Left renal cortex interstitium (tissue), 4 donors: Measurements from ENCODE around the gene ZCCHC24. TPM values are rescaled to one million over a fixed set of nuclear protein-coding genes. Genes with fewer than 3 reads are reported as not detected.

Experiments used
- DNase-seq, 4 donors: peaks; one replicate each; pipeline ENCODE4 v3.0.0-alpha.2; 2013; ENCODE audit warnings: low read depth in 4 of 4, low spot score in 2 of 4, missing footprints in 1 of 4
- polyA plus RNA-seq, 4 donors: library from polyadenylated mRNA; unstranded; fragments of 120-200 nt; gene quantifications; one replicate each; pipeline ENCODE4 v1.2.1, GENCODE V29; 2013; ENCODE audit not compliant: insufficient read length in 4 of 4

Gene ZCCHC24
- polyA plus RNA-seq, 4 donors: 20.1 to 31.4 (median 25.6) TPM

GRCh38 chr10:79376751-79377556 is 68.5 kb downstream of the ZCCHC24 start:
- no peak for DNase-seq

DNA sequence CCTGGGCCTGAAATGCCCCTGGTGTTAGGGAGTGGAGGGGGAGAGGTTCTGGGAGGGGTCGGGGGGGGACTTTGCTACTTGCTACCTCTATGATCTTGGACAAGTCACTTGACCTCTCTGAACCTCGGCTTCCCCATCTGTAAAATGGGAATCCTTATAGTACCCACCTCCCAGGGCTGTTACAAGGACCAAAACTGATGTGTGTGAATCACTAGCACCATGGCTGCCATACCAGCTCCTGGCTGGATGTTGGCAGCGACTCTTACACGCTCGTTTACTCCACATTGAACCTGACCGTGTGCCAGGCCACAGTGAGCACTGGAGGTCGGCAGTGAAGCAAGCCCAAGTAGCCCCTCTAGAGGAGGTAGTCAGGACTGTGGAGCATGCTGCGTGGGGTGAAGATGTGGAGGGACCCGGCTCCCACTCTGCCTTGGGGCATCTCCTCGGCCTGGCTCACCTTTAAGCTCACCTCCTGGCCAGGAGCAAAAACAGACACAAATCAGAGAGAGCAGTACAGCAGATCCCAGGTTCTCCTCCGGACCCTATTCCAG is 69.3 kb downstream of the ZCCHC24 start:
- DNase-seq: no peak

DNA sequence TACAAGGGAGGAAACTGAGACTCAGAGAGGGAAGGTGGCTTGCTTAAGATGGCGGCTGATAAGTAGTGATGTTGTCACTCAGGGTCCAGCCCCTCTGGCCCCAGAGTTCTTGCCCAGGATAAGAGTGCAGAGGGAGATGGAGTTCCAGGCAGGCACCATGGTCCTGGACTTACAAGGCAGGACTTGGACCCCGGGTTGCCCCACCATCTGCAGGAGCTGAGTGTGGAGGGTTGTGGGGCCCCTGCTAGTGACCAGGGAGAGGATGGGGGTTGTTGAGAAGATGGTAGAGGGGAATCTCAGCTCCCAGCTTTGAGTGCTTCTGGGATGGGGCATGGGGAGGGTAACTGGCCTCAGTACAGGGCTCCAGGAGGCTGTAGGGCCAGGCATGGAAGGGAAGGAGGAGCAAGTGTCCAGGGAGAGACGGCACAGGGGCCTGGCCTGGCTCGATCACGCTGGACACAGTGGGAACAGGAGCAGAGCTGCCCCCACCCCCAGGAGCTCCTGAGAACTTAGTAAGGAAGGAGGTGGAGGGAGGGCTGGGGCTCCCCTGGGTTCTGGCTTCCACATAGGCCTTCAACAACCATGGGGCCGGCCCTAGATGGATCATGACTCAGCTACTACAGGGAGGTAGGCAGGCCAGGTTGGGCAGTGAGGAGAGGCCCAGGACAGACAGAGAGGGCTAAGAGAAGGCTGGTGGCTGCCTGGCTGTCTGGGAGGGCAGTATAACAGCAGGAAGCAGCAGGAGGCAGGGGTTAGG is 69.9 kb downstream of the ZCCHC24 start:
- no peak for DNase-seq

- peak in 3 of 4 donors; percentile 31 to 66 (median 37) for DNase-seq
Observed at GRCh38 chr10:79374312-79375191, 70.9 kb downstream of the ZCCHC24 start.

GRCh38 chr10:79372871-79373270 is 72.6 kb downstream of the ZCCHC24 start:
- no peak for DNase-seq

- no peak for DNase-seq
Observed at GRCh38 chr10:79367426-79368189, 77.8 kb downstream of the ZCCHC24 start.

GRCh38 chr10:79361726-79362397 is 83.6 kb downstream of the ZCCHC24 start:
- DNase-seq: no peak

DNA sequence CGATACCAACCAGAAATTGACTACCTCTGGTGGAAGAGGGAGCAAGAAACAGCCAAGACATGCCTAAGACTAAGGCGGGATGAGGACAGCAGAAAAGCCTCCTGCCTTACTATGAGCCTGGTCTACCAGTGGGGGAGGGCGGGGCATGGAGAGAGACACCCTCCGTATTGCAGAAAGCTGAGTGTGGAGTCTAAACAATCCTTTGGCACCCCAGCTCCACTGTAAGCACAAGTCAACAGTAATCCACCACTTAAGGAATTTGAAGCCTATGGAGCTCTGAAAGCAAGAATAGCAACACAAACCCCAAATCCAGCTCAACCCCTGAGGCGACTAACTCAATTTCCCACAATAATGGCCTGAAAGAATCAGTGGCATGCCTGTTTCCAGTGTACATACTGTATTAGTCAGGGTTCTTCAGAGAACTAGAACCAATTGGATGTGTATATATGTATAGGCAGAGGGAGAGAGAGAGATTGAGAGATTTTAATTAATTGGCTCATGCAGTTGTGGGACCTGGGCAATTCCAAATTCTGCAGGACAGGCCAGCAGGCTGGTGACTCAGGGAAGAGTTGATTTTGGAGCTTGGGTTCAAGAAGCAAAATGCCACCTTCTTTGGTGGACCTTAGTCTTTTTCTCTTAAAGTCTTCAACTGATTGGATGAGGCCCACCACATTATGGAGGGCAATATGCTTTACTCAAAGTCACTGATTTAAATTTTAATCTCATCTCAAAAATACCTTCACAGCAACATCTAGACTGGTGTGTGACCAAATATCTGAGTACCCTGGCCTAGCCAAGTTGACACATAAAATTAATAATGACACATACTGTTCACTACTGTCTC is 84.7 kb downstream of the ZCCHC24 start:
- DNase-seq: no peak

DNA sequence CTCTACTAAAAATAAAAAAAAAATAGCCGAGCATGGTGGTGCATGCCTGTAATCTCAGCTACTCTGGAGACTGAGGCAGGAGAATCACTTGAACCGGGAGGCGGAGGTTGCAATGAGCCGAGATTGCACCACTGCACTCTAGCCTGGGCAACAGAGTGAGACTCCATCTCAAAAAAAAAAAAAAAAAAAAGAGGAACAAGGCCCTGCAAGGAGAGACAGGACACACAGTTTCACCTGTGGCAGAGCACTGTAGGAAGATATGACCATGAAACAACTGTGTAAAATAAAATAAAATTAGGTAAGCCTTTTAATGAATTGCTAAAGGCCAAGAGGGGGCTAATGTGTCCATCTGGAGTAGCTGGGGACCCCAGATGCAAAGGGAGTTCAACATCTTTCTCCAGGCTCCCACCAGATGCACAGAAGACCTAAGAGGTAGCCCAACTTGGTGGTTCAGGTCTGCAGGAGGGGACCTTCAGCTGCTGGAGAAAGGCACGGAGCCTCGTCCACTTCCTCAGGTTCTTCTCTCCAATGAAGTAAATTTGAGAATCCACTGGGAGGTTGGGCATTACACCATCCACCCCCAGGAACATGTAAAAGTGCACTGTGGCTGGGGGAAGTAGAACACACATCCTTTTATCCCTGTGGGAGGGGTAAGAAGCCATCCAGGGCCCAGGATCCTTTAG is 85.5 kb downstream of the ZCCHC24 start:
- no peak for DNase-seq

GRCh38 chr10:79358811-79359210 is 86.6 kb downstream of the ZCCHC24 start:
- DNase-seq: no peak

DNA sequence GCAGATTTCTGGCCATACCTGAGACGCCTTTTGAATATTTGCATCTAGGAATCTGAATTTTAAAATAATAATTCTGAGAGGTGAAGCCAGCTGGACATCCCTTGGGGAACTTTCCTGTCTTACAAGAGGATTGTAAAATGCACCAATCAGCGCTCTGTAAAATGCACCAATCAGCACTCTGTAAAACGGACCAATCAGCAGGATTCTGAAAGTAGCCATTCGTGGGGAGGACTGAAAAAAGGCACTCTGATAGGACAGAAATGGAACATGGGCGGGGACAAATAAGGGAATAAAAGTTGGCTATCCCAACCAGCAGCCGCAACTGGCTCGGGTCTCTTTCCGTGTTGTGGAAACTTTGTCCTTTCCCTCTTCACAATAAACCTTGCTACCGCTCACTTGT is 88.2 kb downstream of the ZCCHC24 start:
- no peak for DNase-seq

- no peak for DNase-seq
Observed at GRCh38 chr10:79356104-79356503, 89.3 kb downstream of the ZCCHC24 start.

GRCh38 chr10:79355420-79356017 is 89.9 kb downstream of the ZCCHC24 start:
- no peak for DNase-seq

GRCh38 chr10:79354615-79355014 is 90.8 kb downstream of the ZCCHC24 start:
- no peak for DNase-seq

GRCh38 chr10:79354141-79354540 is 91.3 kb downstream of the ZCCHC24 start:
- DNase-seq: no peak

DNA sequence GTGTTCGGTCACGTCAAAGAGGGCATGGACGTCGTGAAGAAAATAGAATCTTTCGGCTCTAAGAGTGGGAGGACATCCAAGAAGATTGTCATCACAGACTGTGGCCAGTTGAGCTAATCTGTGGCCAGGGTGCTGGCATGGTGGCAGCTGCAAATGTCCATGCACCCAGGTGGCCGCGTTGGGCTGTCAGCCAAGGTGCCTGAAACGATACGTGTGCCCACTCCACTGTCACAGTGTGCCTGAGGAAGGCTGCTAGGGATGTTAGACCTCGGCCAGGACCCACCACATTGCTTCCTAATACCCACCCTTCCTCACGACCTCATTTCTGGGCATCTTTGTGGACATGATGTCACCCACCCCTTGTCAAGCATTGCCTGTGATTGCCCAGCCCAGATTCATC is 91.7 kb downstream of the ZCCHC24 start:
- no peak for DNase-seq

- DNase-seq: no peak
Observed at GRCh38 chr10:79353000-79353406, 92.4 kb downstream of the ZCCHC24 start.
